Coronary artery (tissue), 2 donors: Measurements from ENCODE around the gene SSTR4.

Experiments used
- DNase-seq: peaks from one replicate; pipeline ENCODE4 v3.0.0-alpha.2; 2017; ENCODE audit warnings: low spot score
- H3K27ac ChIP-seq, 2 donors: fragments of 200-600 bp; sonication (generic); one replicate each; pipeline ENCODE4 v1.5.1; 2016 to 2019
- H3K4me3 ChIP-seq: fragments of 200-600 bp; sonication (generic); 2 replicates; pipeline ENCODE4 v1.5.1; 2016; ENCODE audit warnings: mild to moderate bottlenecking, moderate library complexity
- TF ChIP-seq, protein P1 (sequence below): fragments of 200-600 bp; sonication (generic); IDR thresholded peaks from one replicate; pipeline ENCODE4 v1.5.1; 2019; ENCODE audit warnings: antibody characterized with exemption

The SSTR4 gene

DNA sequence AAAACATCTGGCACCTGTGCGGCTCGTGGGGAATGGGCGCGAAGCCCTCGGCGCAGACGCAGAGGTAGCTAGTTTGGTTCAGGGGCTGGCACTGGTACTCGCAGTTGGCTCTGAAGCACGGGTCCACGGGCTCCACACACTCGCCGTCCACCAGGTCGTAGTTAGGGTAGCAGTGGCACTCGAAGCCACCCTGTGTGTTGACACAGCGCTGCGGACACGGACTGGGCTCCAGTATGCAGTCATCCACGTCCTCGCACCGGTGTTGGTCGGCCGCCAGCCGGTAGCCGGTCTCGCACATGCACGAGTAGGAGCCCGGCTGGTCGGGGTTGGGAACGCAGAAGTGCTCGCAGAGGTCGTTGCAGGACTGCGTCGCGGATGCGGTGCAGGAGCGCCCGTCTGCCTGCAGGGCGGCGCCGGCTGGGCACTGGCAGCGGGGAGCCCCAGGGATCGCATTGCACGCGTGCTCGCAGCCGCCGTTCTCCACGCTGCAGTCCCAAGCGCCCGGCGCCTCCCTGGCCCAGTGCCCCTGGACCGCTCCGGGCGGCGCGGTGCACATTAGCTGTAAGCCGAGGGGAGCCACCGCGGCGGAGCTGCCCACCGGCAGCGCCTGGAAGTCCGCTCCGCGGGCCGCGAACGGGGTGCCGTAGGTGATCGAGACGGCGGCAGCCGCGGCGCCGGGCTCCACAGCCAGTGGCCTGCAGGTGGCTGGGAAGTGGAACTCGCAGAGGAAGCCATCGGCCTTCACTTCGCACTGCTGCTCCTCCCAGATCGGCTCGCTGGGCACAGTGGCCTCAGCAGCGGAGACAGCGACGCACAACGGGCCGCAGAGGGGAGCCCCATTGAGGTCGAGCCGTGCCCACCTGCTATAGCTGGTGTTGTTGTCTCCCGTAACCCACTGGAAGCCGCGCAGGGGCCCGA is 13.4 kb downstream of the SSTR4 start:
- peak overlapping the region; percentile 81 for H3K4me3 ChIP-seq
- peak overlapping the region; percentile 89 to 95 for H3K27ac ChIP-seq
- DNase-seq: peak; percentile 80
- TF ChIP-seq, protein P1, sequence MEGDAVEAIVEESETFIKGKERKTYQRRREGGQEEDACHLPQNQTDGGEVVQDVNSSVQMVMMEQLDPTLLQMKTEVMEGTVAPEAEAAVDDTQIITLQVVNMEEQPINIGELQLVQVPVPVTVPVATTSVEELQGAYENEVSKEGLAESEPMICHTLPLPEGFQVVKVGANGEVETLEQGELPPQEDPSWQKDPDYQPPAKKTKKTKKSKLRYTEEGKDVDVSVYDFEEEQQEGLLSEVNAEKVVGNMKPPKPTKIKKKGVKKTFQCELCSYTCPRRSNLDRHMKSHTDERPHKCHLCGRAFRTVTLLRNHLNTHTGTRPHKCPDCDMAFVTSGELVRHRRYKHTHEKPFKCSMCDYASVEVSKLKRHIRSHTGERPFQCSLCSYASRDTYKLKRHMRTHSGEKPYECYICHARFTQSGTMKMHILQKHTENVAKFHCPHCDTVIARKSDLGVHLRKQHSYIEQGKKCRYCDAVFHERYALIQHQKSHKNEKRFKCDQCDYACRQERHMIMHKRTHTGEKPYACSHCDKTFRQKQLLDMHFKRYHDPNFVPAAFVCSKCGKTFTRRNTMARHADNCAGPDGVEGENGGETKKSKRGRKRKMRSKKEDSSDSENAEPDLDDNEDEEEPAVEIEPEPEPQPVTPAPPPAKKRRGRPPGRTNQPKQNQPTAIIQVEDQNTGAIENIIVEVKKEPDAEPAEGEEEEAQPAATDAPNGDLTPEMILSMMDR: peak; percentile 43

DNA sequence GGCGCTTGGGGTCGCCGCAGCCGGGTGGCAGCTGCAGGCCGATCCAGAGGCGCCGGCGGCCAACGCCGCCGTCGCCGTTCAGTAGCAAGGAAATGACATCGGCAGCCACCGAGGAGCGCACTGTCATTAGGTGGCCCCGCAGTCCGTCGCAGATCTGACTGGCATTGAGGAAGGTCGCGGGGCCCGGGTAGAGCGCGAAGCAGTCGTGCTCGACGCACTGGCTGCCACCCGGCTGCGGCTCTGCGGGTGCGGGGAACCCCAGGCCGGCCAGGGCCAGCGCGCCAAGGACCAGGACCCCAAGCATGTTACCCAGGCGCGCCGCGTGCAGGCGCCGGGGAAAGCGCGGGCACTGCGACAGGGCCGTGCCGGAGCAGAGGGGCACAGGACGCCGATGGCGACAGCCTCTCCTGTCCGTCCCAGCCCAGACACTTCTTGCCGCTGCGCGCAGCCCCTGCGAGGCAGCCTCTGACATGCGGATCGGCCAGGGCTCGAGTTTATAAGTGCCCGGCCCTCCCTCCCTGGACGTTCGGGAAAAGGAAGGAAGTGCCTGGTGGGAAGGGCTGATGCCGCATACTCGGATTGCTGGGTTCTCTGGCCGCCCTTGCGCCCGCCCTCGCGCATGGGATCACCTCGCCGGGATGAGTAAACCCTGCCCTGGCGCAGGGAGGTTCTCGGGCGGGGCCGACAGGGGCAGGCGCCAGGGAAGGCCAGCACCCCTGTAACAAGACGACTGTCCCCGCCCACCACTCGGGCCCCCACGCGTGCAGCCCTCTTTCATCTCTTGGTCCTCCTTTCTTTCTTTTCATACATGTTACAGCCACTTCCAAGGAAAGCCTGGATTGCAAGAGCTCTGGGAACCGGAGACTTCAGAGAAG is 14.3 kb downstream of the SSTR4 start, which contains the start of gene THBD:
THBD (minus strand) TSS at position 472 of the 875 bp plus-strand sequence; CDS start at position 304, 168 bp downstream.
- peak within 1 kb of the TSS; percentile 81 for H3K4me3 ChIP-seq
- DNase-seq: peak; percentile 92
- peak within 1 kb of the TSS; percentile 89 to 95 for H3K27ac ChIP-seq
- TF ChIP-seq, protein P1: no peak

DNA sequence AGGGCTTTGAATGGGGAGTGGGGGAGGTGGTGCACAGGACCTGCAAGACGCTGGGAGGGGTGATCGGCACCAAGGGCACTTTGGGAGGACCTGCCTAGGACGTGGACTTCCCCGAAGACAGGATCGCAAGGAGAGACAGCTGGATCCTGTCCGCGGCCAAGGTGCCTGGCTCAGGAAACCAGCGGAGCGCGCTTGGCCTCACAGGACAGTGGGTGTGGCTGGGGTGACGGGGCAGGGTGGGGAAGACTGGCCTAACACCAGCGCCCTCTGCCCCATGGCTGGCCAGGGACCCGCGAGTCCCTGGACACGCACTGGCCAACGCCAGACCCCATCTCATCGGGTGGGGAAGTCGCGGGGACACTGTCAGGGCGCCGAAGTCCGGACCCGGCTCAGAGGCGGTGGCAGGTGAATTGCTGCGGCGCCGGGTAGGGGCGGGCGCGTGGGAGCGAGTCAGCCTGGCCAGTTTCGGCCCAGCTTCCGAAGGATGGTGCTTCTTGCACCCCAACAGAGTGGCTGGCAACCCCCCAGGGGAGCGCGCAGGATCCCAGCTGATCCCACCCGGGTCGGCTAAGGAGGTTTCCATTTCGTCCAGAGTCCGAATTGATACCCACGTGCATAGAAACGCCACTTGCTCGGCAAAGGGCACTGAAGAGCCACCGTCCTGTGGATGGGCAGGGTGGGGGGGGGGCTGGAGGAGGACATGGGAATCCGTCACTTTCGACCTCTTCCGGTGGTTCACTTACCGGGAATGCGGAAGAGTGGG is 15.1 kb downstream of the SSTR4 start:
- peak overlapping the region; percentile 89 to 95 for H3K27ac ChIP-seq
- peak overlapping the region; percentile 81 for H3K4me3 ChIP-seq
- TF ChIP-seq, protein P1: no peak
- DNase-seq: peak; percentile 89

DNA sequence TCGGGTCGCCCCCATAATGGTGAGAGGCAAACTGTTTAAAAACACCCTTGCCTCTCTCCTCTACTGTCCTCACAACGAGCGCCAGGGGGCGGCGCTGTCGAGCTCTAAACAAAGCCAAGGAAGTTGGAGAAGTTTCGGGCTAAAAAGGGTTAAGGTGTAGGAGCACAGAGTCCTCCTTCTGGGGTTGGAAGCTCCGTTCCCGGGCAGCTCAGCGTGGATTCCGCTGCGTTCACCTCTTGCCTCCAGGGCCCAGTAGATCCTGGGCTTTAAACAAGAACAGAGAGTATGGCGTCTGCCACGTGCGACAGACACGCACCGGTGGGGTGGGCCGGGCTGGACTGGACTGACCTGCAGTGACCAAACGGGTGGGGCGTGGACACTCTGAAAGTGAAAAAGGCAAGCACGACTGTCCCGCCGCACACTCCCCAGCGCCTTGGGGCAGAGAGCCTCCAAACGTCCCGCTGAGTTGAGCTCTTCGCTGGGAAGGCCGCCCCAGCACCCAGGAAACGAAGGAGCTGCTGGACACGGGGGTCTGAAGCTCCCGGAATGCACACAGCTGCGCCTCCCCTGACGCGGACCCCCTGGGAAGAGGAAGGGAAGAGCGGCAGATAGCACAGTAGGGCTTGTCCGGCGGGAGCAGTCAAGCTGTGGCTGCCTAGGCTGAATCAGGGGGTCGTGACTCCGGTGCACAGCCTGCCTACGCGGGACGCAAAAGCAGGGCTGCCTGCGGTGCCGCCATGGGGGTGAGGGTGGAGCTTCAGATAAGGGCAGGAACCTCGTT is 15.9 kb downstream of the SSTR4 start:
- peak; percentile 93 for DNase-seq
- peak overlapping the region; percentile 89 to 95 for H3K27ac ChIP-seq
- peak overlapping the region; percentile 81 for H3K4me3 ChIP-seq
- TF ChIP-seq, protein P1: peak; percentile 75

DNA sequence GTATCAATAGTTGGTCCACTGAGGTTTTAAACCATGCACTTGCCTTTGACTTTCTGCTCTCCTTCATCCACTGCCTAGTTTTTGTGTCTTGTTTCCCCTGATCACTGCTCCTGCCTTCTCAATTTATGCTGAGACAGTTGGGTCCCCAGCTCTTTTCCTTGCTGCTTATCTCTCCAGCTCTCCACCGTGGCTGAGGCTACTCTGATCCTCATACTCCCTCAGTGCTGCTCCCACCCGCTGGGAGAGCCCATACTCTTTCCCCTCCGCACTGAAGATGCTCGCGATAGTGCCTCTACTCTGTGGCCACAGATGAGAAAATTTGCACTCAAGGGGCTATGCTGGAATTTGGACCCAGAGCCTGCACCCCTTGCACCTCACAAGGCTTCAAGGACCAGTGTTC is 17.8 kb downstream of the SSTR4 start:
- Histone ChIP-seq H3K27ac (no peak overlapping the region), H3K4me3 (no peak overlapping the region)
- no peak for DNase-seq
- TF ChIP-seq, protein P1: no peak

DNA sequence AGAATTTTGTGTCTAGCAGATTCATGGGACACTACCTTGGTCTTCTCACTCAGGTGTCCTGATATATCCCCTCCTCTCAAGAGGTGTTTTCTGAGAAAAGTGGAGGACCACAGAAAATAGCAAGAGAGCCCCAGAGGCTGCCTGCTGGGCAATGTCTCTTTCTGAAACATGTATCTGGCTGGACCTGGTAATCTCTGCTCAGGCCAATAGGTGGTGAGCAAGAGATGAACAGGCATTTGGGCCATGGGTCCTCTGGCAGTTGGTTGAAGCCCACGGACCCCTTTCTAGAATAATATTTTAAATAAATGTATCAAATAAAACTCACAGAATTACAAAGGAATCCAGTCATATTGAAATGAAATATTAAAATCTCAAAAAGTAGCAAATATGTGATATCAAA is 23.1 kb downstream of the SSTR4 start:
- Histone ChIP-seq H3K27ac (no peak overlapping the region), H3K4me3 (no peak overlapping the region)
- DNase-seq: no peak
- TF ChIP-seq, protein P1: no peak
